ENCODE results near the gene FAM149A.

GRCh38 chr4:186150926-186151325 is 46.4 kb downstream of the FAM149A start:
- TF ChIP-seq ELF4 (IDR thresholded peaks at IDR 0.05): no peak
- no peak for TF ChIP-seq LEF1 (IDR thresholded peaks at IDR 0.05; ENCODE audit: borderline replicate concordance)
- TF ChIP-seq NFRKB (IDR thresholded peaks at IDR 0.05): no peak
- TF ChIP-seq ARNT (IDR thresholded peaks at IDR 0.05): no peak
- TF ChIP-seq SUZ12 (IDR thresholded peaks at IDR 0.05): no peak

All from HEK293T (cell line).